ENCODE results near the gene TSPAN9. TPM values are rescaled to one million over a fixed set of nuclear protein-coding genes. Genes with fewer than 3 reads are reported as not detected.

The TSPAN9 gene
- total RNA-seq, 1 donor from 2014 or later, result 40.9 TPM

- Histone ChIP-seq H3K4me2 (ENCODE audit: low read length) (no peak overlapping the region), H4K20me1 (ENCODE audit: insufficient read depth, low read length) (peaks cover 8% of the 10 kb centered on the region), H3K36me3 (ENCODE audit: insufficient read depth, low read length) (peaks cover 7% of the 10 kb centered on the region), H3K27ac (ENCODE audit: low read depth, low read length) (no peak overlapping the region), H3K79me2 (ENCODE audit: insufficient read depth, low read length) (no peaks in the 10 kb centered on the region), H3K4me1 (ENCODE audit: insufficient read depth, low read length) (peaks cover 5% of the 10 kb centered on the region), H2AFZ (ENCODE audit: low read depth, low read length) (no peak overlapping the region), H3K9me3 (ENCODE audit: insufficient read depth, low read depth, low read length) (no peaks in the 10 kb centered on the region), H3K4me3 (ENCODE audit: insufficient read depth, low read depth, low read length) (no peak overlapping the region), H3K9ac (ENCODE audit: low read length) (no peak overlapping the region), H3K27me3 (ENCODE audit: insufficient read depth, low read length) (no peaks in the 10 kb centered on the region)
- DNase-seq (ENCODE audit: low read depth) (no peak), FAIRE-seq (no peak)
- Mint-ChIP-seq H3K36me3 (ENCODE audit: low read depth, unreplicated experiment) (peaks cover 8% of the 10 kb centered on the region), H3K4me3 (ENCODE audit: unreplicated experiment) (no peak overlapping the region), H3K27ac (ENCODE audit: unreplicated experiment) (no peak overlapping the region), H3K9me3 (ENCODE audit: unreplicated experiment) (no peaks in the 10 kb centered on the region), H3K4me1 (ENCODE audit: low read depth, unreplicated experiment) (peaks cover 7% of the 10 kb centered on the region), H3K27me3 (ENCODE audit: low read depth, unreplicated experiment) (no peaks in the 10 kb centered on the region)
- TF ChIP-seq, protein P1, sequence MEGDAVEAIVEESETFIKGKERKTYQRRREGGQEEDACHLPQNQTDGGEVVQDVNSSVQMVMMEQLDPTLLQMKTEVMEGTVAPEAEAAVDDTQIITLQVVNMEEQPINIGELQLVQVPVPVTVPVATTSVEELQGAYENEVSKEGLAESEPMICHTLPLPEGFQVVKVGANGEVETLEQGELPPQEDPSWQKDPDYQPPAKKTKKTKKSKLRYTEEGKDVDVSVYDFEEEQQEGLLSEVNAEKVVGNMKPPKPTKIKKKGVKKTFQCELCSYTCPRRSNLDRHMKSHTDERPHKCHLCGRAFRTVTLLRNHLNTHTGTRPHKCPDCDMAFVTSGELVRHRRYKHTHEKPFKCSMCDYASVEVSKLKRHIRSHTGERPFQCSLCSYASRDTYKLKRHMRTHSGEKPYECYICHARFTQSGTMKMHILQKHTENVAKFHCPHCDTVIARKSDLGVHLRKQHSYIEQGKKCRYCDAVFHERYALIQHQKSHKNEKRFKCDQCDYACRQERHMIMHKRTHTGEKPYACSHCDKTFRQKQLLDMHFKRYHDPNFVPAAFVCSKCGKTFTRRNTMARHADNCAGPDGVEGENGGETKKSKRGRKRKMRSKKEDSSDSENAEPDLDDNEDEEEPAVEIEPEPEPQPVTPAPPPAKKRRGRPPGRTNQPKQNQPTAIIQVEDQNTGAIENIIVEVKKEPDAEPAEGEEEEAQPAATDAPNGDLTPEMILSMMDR (IDR thresholded peaks at IDR 0.05; ENCODE audit: insufficient read depth, low read depth, low read length), result no peak
- TF ChIP-seq EZH2 (IDR thresholded peaks at IDR 0.05; ENCODE audit: insufficient read depth, low read length), result no peak
Observed at GRCh38 chr12:3030821-3031429, 46.3 kb upstream of the TSPAN9 start.

- Mint-ChIP-seq H3K27me3 (ENCODE audit: low read depth, unreplicated experiment) (no peaks in the 10 kb centered on the region), H3K4me1 (ENCODE audit: low read depth, unreplicated experiment) (peaks cover 7% of the 10 kb centered on the region), H3K27ac (ENCODE audit: unreplicated experiment) (no peak overlapping the region), H3K9me3 (ENCODE audit: unreplicated experiment) (no peaks in the 10 kb centered on the region), H3K4me3 (ENCODE audit: unreplicated experiment) (no peak overlapping the region), H3K36me3 (ENCODE audit: low read depth, unreplicated experiment) (peaks cover 5% of the 10 kb centered on the region)
- Histone ChIP-seq H3K36me3 (ENCODE audit: insufficient read depth, low read length) (peaks cover 3% of the 10 kb centered on the region), H3K27me3 (ENCODE audit: insufficient read depth, low read length) (no peaks in the 10 kb centered on the region), H3K9ac (ENCODE audit: low read length) (no peak overlapping the region), H2AFZ (ENCODE audit: low read depth, low read length) (no peak overlapping the region), H3K4me3 (ENCODE audit: insufficient read depth, low read depth, low read length) (no peak overlapping the region), H3K4me1 (ENCODE audit: insufficient read depth, low read length) (peaks cover 7% of the 10 kb centered on the region), H3K79me2 (ENCODE audit: insufficient read depth, low read length) (no peaks in the 10 kb centered on the region), H4K20me1 (ENCODE audit: insufficient read depth, low read length) (peaks cover 8% of the 10 kb centered on the region), H3K27ac (ENCODE audit: low read depth, low read length) (no peak overlapping the region), H3K9me3 (ENCODE audit: insufficient read depth, low read depth, low read length) (no peaks in the 10 kb centered on the region), H3K4me2 (ENCODE audit: low read length) (no peak overlapping the region)
- no peak for FAIRE-seq
- no peak for TF ChIP-seq EZH2 (IDR thresholded peaks at IDR 0.05; ENCODE audit: insufficient read depth, low read length)
- TF ChIP-seq, protein P1 (IDR thresholded peaks at IDR 0.05; ENCODE audit: insufficient read depth, low read depth, low read length), result no peak
- DNase-seq (ENCODE audit: low read depth), result no peak
Observed at GRCh38 chr12:3032161-3032560, 45.0 kb upstream of the TSPAN9 start.

DNA sequence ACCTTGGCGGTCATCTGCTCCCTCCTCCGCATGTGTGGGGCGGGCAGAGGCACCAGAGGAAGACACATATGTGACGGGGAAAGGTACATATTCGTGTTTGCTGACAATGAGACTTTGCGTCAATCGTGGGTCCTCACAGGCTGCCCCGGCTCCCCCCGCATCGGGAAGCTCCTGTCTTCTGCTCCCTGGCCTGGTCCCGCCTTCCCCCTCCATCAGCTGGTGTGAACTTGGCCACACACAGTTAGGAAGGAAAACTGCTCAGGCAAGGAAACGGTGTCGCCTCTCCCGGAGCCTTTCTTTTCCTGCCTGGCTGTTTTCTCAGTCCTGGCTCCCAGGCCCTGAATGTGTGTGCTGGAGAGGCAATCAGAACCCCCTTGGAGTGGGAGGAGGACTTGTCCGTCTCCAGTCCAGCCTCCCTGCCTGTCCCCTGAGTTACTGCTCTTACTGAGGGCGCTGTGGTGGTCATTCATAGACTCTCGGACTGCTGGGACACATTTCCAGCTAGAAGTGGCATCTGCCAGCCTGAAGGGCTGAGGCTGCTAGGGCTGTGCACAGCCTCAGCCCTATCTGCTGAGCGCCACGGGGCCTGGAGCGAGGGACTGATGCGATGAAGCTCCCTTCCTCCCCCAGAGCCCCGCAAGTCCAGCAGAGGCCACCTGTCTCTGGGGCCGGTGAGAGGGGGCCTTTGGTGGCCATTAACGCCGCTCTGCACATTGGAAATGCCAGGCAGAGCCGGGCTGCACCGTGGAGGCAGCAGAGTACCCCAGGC, 44.2 kb upstream of the TSPAN9 start:
- Mint-ChIP-seq H3K4me3 (ENCODE audit: unreplicated experiment) (no peak overlapping the region), H3K4me1 (ENCODE audit: low read depth, unreplicated experiment) (peaks cover 7% of the 10 kb centered on the region), H3K9me3 (ENCODE audit: unreplicated experiment) (no peaks in the 10 kb centered on the region), H3K36me3 (ENCODE audit: low read depth, unreplicated experiment) (peaks cover 5% of the 10 kb centered on the region), H3K27me3 (ENCODE audit: low read depth, unreplicated experiment) (no peaks in the 10 kb centered on the region), H3K27ac (ENCODE audit: unreplicated experiment) (no peak overlapping the region)
- no peaks in the 10 kb centered on the region for H3K27me3 ChIP-seq (ENCODE audit: insufficient read depth, low read length)
- H4K20me1 ChIP-seq (ENCODE audit: insufficient read depth, low read length), result peaks cover 8% of the 10 kb centered on the region
- no peaks in the 10 kb centered on the region for H3K9me3 ChIP-seq (ENCODE audit: insufficient read depth, low read depth, low read length)
- peaks cover 3% of the 10 kb centered on the region for H3K36me3 ChIP-seq (ENCODE audit: insufficient read depth, low read length)
- no peak overlapping the region for H3K9ac ChIP-seq (ENCODE audit: low read length)
- no peak for TF ChIP-seq EZH2 (IDR thresholded peaks at IDR 0.05; ENCODE audit: insufficient read depth, low read length)
- TF ChIP-seq, protein P1 (IDR thresholded peaks at IDR 0.05; ENCODE audit: insufficient read depth, low read depth, low read length), result no peak
- H3K4me3 ChIP-seq (ENCODE audit: insufficient read depth, low read depth, low read length), result no peak overlapping the region
- H3K4me2 ChIP-seq (ENCODE audit: low read length), result no peak overlapping the region
- FAIRE-seq (no peak), DNase-seq (ENCODE audit: low read depth) (no peak)
- no peak overlapping the region for H2AFZ ChIP-seq (ENCODE audit: low read depth, low read length)
- H3K27ac ChIP-seq (ENCODE audit: low read depth, low read length), result no peak overlapping the region
- H3K4me1 ChIP-seq (ENCODE audit: insufficient read depth, low read length), result peaks cover 7% of the 10 kb centered on the region
- no peaks in the 10 kb centered on the region for H3K79me2 ChIP-seq (ENCODE audit: insufficient read depth, low read length)
